NCI-H1092 (cell line): Measurements from ENCODE around the gene EPYC.

ENCODE experiments used
- DNase-seq: peaks from one replicate; lab custom pipeline; 2025; lab: John Stamatoyannopoulos, UW

EPYC gene

DNA sequence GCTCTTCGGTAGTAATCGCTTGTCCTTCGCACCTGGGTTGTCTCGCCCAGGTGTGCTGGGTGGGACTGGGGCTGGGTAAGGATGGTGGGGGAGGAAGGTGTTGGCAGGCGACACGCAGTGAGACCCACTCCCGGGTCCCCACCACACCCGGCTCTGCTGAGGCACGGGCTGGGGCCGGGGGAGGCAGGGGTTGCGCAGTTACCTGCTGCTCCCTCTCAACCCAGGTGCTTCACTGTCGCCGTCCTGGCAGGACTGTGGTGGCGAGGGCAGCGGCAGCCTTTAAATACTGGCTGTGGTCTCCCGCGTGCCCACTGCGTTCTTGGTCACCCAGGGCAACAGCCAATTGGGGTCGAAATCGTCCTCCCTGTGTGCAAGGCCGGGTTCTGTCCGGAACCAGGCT lies 49.9 kb downstream of the EPYC start, which contains the start of gene CCER1:
CCER1 (minus strand) TSS at position 256 of the 400 bp plus-strand sequence. CDS start 434 bp downstream, outside the sequence.
- no peak for DNase-seq

DNA sequence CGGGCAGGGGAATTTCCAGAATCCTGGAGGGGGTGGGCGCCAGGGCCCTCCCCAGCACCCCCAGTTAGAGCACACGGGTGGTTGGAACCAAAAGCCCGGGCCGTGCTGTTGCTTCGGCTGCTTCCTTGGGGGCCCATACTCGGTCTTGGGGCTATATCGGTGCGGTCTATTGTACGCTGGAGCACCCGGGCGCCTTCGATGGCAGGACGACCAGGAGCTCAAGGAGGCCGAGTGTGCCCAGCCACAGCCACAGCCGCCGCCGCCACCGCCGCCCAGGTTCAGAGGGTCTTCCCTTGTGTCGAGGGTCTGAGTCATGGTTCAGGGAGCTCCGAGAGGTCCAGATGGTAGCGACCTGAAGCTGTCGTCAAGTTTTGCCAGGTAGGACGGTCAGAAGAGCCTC lies 50.3 kb downstream of the EPYC start:
- no peak for DNase-seq

DNA sequence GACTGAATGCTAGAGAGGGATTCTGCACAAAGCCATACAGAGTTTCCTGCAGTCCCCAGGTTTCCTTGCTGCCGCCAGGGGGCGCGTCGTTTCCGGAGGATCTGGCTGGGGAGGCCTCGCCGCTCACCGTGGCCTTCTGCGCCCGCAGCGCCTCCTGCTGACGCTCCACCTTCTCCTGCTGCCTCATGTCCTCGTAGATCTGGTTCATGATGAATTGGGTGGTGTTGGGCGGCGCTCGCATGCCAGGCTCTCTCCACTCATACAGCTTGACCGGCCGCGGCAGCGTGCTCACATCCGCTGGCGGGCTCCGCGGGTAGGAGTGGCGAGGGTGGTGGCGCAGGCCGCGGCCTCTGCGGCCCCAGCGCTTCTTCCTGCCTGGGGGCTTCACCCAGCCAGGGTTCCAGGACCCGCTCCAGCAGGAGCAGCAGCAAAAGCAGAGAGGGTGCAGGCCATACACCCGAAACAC lies 50.8 kb downstream of the EPYC start:
- no peak for DNase-seq

DNA sequence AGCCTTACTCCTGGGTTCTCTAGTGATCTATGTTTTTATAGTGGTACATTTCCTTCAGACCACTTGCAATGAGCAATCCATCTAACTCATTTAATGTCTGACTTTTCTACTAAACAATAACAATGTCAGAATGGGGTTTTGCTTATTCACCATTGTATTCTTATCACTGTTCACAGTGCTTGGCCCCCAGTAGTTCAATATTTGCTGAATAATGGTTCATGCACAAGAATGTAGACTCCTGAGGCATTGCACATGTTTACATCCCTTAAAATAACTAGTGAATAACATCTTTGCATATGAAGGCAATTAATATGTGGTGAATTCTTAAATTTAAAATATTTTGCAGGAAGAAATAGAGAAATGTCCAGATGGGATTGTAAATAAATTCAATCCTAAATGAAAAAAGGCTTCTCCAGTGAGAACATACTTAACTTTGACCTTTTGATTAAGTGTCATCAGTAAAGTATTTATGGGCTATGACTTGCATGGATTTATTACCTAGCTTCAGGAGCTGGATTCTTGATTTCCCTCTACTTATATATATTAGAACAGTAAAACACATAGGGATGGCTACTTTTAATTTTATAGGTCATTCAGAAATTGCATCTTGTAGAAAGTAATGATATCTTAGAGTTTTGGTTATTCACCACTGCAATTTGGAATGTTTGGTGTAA lies 53.2 kb downstream of the EPYC start:
- no peak for DNase-seq

DNA sequence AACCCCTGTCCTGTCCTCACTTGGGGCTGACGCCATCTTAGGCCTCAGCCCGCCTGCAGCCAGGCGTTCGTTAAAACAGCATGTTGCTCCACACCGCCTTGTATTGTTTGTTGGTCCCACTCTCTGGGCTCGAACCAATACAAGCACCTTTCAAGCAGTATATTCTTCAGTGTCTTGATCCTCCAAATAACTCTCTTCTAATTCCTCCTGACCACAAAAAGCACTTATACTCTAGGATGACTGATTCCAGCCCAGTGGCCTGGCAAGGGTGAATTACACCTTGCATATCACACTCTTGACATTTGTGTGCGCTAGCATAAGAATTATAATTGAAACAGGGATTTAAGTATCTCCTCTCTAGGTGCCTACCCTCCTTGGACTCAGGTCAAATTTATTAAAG lies 56.9 kb downstream of the EPYC start:
- no peak for DNase-seq

DNA sequence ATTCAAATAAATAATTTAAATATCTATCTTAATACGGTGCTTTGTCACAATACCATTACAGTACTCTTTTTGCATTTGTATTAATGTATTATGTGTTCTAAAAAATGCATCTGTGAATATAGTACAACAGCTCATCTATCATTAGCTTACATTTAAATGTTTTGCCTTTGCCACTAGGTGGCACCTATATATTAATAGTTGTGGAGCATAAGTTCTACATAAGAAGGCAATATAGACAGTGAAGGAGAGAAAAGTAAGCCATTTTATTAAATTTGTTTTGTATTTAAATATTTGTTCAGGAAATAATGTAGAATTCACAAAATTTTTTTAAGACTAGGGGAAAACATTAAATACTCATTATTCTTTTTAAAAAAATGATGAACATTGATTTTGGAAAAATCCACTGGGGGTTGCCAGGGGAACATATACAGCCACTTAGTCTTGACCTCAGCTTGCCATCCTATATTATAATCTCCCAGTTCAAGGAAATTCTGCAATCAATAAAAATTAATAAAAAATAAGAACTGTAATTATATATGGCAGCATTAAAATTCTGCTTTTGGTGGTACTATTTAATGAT lies 59.6 kb downstream of the EPYC start:
- DNase-seq = peak; percentile 14

DNA sequence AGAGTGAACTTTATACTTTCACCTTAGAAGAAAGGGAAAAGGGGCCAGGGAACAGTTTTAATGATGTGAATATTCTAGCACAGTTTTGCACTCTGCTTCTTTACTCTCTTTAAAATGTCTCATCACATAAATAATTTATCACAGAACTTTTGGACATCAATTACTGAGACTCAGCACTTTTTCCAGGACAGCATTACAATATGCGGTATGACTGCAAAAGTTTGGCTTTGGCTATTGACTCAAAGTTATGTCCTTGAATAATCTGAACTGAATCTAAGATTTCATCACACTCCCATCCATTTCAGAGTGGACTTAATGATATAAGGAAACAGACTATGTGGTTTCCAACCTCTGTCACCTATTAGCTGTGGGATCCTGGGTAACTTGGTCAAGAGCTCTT lies 61.5 kb downstream of the EPYC start:
- no peak for DNase-seq

DNA sequence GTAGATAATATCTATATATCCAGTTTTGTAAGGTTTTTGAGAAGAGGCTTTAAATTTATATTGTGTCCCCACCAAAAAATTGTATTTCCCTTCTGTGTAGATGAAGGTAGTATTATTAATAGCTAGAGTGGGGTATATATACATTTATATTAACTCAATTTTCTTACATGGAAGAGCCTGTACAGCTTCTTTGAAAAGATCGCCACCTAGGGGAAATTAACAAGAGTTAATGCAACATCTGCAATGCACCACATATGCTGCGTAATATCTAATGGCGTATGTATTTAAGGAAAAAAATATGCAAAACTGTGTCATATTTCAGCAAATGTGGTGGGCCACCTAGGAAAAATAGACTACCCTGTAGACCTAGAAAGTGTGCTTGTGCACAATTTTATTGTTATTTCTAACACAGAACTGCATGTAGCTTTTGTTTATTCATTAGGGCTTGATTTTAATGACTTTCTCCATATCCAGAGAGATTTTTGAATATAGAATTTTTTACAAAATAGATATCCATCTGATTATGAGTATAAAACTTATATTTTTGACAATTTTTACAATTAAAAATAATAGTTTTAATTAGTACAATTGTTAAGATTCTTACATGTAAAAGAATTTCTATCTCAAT lies 63.8 kb downstream of the EPYC start:
- no peak for DNase-seq

DNA sequence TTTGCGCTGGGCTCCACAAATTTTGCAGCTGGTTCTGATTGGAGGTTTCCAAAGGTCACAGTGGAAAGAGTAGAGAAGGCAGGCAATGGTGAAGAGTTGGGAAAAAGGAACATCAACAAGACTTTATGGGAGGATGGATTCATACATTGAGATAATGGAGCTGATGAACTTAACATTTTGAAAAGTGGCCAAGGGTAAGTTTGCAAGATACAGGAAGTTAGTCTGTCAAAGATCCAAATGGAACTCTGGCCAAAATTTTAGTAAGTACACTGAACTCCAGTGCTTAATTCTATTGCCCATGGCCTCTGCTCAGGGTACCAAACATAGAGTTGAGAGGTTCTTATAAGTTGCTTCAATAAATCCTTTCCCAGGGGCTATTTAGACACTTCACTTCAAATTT lies 65.4 kb downstream of the EPYC start:
- DNase-seq = no peak

DNA sequence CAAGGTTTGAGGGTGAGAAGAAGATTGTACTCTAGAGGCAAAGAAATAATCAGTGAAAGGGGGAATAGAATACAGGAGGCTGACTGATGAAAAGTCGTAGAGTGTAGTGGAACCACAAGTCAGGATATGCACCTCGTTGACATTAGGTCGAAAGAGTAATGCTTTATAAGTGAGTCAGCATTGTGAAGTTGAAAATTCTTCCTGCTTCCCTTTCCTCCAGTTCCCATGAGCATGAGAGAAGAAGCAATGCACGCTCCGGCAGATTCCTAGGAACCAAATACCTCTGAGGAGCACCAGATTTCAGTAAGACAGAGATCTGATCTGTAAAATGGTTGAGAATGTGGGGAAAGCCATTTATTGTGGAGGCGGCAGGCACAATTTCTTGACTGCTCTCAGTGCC lies 66.3 kb downstream of the EPYC start:
- DNase-seq = no peak

DNA sequence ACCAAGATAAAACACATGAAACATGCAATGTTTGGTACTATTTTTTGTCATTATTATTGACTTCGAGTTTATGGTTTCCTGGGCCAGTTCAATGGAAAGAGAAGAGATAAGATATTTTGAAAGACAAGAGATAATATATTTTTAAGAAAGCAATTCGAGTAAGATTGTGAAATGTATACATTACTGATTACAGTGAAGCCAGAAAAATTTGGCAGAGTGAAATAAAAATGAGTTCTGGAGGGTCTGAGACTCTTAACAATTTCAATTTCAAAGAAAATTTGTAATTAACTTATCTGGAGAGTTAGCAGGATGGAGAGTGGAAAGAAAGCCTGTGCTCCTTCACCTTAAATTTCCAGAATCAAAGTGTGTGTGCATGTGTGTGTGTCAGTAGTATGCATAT lies 67.1 kb downstream of the EPYC start:
- DNase-seq = no peak

DNA sequence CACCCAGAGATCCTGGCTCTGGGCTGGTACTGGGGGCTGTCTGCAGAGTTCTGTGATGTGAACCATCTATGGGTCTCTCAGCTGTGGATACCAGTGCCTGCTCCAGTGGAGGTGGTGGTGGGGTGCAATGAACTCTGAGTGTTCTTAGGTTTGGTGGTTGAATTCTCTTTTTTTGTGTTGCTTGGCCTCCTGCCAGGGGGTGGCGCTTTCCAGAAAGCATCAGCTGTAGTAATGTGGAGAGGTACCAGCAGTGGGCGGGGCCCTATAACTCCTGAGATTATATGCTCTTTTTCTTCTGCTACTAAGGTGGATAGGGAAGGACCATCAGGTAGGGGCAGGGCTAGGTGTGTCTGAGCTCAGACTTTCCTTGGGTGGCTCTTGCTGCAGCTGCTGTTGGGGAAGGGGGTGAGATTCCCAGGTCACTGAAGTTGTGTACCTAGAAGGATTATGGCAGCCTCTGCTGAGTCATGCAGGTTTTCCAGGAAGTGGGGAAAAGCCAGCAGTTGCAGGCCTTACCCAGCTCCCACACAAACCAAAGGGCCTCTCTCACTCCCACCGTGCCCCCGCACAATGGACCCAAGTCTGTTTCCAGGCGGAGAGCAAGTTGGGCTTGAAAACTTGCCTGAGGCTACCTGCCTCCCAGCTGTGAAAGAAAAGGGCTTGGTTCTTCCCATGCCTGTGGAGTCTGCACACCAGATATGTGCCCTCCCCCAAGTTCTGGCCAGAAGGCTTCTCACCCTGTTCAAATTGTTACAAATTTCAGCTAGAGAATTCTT lies 68.4 kb downstream of the EPYC start:
- no peak for DNase-seq

DNA sequence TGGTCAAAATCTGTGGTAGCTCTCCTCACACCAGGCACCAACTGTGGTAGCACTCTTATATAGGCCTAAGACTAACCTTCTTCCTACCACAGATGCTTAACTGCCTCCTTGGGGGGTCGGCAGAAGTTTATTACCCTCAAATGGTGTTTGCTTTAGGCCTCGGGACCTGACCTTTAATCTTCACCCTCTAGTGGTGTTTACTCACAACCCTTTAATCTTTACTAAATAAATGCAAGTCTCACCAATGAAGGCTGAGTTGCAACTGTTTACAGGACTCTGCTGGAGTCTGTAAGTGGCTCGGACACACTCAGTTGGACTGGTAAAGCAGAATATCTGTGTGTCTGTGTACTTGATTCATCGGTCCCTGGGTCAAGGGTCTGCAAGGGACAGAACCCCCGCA lies 79.2 kb downstream of the EPYC start:
- DNase-seq = no peak

DNA sequence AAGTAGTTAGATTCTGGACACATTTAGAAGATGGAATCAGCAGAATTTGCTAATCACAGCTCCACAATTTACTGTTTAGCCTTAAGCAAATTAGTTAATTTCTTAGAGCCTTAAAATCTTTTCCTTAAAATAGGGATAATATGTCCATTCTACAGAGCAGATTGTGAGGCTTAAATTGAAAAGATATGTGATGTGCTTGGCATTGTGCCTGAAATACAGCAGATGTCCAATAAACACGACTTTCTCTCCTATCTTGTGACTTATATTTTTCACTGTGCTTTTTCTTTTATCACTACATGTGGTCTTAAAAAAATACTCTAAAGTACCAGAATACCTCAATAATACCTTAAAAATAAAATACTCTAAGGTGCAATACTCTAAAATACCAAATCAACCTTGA lies 80.4 kb downstream of the EPYC start:
- no peak for DNase-seq

DNA sequence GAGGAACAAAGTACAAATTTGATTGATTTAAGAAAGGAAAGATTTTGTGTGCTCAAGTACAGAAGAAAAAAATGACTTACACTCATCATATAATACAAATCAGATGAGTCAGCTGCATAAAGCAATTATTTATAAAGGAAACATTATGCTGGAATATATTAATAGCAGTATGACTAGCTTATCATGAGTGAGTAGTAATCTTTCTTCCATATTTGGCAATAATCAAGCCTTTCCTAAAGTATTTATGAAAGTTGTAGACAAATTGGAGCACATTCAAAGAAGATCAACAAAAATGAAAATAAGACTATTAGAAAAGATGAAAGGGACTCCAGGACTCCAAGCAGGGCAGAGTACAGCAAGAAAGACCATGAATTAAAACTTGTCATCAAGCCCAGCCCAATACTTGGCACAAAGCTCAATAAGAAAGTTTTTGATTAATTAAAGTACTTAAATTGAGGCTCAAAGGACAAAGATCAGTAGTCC lies 82.6 kb downstream of the EPYC start:
- no peak for DNase-seq

DNA sequence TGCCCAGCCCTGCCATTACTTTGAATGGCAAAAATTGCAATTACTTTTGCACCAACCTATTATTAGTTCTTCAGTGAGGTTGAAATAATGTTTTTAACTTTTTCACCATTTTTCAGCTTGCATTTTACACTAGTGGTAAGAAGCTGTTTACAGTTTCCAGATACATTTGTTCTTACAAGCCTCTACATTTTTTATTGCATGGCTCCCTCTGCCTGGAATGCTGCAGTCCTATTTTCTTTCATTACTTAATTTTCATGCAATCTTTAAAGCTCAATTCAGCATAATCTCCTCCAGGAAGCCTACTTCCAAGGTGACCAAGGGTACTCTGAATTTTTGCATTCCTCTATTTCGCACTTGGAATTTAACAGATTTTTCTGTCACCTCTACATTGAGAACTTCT lies 83.2 kb downstream of the EPYC start:
- DNase-seq = no peak

DNA sequence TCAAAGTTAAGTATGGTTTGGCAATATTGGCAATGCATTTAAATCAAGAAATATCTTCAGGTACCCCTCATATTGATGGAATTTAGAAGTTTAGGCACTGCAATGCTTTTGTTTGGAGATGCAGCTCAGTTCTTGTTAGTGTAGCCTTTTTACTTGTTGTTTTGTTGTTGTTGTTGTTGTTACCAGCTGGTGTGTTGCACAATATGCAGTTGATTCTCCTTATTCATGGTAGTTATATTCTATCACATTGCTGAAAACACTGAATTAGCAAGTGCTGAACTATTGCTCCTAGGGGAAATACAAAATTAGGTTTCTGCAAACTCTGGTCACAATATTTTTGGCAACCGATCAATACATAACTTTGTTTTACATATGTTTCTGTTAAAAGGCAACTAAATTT lies 84.5 kb downstream of the EPYC start:
- no peak for DNase-seq

DNA sequence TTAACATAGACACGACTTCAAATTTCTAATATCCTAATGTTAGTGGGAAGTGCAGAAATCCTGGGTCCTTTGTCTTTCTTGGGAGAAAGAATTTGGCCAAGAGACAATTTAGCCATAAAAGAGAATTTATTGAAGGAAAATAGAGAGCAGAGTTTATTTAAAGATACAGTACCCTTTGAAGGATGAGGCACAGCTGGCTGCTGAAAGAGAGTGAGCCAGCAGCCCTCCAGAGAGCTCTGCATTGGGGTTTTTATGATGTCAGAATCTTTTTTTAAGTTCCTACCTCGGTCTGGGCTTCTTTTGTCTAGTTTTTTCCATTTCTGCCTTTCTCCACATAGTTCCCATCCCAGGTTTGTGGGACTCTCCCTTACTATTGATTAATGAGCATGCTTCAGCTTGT lies 87.3 kb downstream of the EPYC start:
- no peak for DNase-seq

DNA sequence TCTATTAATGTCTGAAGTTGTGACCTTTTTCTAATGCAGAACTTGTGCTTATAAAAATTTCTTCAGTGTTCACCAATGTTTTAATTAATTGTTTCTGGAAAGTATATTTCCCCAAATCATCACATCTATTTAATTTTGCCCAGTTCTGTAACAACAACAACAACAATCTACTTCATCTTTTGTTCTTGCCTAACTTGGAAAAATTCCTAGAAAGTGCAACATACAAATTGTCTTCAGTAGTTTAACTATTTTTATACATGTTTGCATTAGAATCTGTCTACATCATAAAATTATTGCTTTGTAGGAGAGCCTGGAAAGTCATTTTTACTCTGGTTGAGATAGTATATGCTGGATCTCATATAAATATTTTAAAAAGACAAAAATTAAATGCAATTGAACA lies 88.3 kb downstream of the EPYC start:
- no peak for DNase-seq

DNA sequence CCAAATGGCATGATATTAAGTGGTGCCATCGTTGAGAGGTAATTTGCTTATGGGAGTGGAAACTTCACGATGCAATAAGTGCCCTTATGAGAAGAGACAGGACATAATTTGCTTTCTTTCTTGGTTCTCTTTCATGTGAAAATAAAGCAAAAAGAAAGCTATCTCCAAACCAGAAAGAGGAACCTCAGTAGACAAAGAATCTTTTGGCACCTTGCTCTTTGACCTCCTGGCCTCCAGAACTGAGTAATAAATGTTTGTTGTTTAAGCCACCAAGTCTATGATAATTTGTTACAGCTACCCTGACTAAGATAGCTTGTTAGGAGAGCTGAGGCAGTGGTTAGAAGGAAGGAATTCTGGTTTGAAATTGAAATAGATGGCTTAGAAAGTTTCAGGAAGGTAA lies 89.4 kb downstream of the EPYC start:
- no peak for DNase-seq
